GM06990 (cell line): ENCODE measurements around the gene ZNF527.
"Not testable (repeated sequence)": the region's sequence is repeated elsewhere in the genome, so short reads cannot be mapped to it uniquely, and the experiment has no call there.

ENCODE experiments used
- DNase-seq: peaks from one replicate; pipeline ENCODE4 v3.0.0-alpha.2; 2011; ENCODE audit not compliant: insufficient read length; ENCODE audit errors: extremely low read depth
- H3K27me3 ChIP-seq: replicated peaks from 2 replicates; pipeline ENCODE4 v1.6.0; 2011; ENCODE audit warnings: low read length; ENCODE audit not compliant: control insufficient read depth, insufficient read depth
- H3K36me3 ChIP-seq: 2 replicates; pipeline ENCODE4 v1.5.1; 2011; ENCODE audit warnings: low read length; ENCODE audit not compliant: control insufficient read depth, insufficient read depth
- H3K4me3 ChIP-seq: replicated peaks from 2 replicates; pipeline ENCODE4 v1.5.1; 2011; ENCODE audit warnings: low read depth, mild to moderate bottlenecking, control low read depth, low read length
- CTCF ChIP-seq: IDR thresholded peaks from 2 replicates; pipeline ENCODE4 v1.5.1; 2011; ENCODE audit warnings: low read length, control low read depth, mild to moderate bottlenecking, inconsistent platforms; ENCODE audit not compliant: insufficient read depth, poor library complexity, severe bottlenecking

Gene ZNF527

DNA sequence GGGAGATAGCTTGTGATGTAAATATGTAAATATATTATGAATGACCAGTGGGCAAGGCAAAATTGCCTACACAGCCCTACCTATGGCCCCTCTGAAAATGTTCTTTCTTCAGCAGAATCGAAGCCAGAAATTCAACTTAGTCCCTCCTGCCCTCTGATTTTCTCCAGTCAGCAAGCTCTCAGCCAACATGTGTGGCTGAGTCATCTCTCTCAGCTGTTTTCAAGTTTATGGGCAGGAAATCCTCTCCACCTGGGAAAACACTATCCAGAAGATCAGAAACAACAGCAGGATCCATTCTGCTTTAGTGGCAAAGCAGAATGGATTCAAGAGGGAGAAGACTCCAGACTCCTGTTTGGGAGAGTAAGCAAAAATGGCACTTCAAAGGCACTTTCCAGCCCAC, 8.9 kb upstream of the ZNF527 start:
- peaks cover 14% of the 10 kb centered on the region for H3K36me3 ChIP-seq
- no peak for DNase-seq
- H3K4me3 ChIP-seq, result no peak overlapping the region
- TF ChIP-seq CTCF, result no peak
- no peaks in the 10 kb centered on the region for H3K27me3 ChIP-seq

DNA sequence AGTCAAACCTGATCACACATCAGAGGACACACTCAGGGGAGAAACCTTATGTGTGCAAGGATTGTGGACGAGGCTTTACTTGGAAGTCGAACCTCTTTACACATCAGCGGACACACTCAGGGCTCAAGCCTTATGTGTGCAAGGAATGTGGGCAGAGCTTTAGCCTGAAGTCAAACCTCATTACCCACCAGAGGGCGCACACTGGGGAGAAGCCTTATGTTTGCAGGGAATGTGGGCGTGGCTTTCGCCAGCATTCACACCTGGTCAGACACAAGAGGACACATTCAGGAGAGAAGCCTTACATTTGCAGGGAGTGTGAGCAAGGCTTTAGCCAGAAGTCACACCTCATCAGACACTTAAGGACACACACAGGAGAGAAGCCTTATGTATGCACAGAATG, 8.2 kb upstream of the ZNF527 start:
- DNase-seq, result no peak

GRCh38 chr19:37370386-37370879, 466 bp upstream of the ZNF527 start:
- peak overlapping the region; percentile 85 for H3K4me3 ChIP-seq
- not testable (repeated sequence) for H3K27me3 ChIP-seq, H3K36me3 ChIP-seq, DNase-seq

More for the DNA sequence above, 8.2 kb upstream of the ZNF527 start:
- Histone ChIP-seq H3K36me3 (peaks cover 14% of the 10 kb centered on the region), H3K27me3 (no peaks in the 10 kb centered on the region), H3K4me3 (no peak overlapping the region)
- no peak for TF ChIP-seq CTCF

DNA sequence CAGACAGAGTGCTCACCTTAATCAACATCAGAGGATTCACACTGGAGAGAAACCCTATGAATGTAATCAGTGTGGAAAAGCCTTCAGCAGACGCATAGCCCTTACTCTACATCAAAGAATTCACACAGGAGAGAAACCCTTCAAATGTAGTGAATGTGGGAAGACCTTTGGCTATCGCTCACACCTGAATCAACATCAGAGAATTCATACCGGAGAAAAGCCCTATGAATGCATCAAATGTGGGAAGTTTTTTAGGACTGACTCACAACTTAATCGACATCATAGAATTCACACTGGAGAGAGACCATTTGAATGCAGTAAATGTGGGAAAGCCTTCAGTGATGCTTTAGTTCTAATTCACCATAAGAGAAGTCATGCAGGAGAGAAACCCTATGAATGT, 18.3 kb downstream of the ZNF527 start:
- Histone ChIP-seq H3K36me3 (peaks cover 2% of the 10 kb centered on the region), H3K4me3 (no peak overlapping the region), H3K27me3 (no peaks in the 10 kb centered on the region)
- TF ChIP-seq CTCF, result no peak
- no peak for DNase-seq

- H3K27me3 ChIP-seq, DNase-seq, H3K4me3 ChIP-seq, H3K36me3 ChIP-seq: not testable (repeated sequence)
These were observed 20.5 kb downstream of the ZNF527 start for GRCh38 chr19:37391399-37391798.

DNA sequence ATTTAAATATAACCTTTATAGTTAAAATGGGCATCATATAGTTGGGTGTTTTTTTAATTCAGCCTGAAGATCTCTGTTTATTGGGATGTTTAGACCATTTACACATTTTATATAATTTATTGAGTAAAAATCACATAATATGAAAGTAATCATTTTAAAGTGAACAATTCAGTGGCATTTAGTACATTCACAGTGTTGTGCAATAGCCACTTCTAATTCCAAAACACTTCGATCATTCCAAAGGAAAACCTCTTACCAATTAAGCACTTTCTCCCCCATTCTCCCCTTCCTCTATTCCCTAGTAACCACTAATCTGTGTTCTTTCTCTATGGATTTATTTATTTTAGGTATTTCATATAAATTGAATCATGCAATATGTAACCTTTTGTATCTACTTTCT, 30.2 kb downstream of the ZNF527 start:
- no peaks in the 10 kb centered on the region for H3K27me3 ChIP-seq
- DNase-seq, result no peak
- no peak for TF ChIP-seq CTCF
- H3K4me3 ChIP-seq, result no peak overlapping the region
- H3K36me3 ChIP-seq, result no peaks in the 10 kb centered on the region

DNA sequence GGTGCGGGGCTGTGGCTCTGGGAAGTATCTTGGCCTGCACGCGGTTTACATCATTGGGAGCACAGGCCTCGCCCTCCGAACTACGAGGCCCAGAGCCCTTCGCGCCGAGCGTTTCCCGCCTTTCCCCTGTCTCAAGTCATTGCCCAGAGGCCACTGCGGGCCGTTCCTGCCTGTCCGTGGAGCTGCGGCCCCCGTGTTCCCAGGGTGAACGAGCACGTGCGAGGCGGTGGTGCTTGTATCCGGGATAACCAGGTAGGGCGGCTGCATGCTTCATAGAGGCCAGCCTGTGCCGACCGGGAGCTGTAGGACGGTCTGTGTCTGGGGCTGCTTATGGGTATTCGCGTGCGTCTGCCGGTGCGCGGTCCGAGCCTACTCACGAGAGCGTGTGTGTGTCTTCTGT, 32.5 kb downstream of the ZNF527 start:
- TF ChIP-seq CTCF, result no peak
- H3K27me3 ChIP-seq, result no peaks in the 10 kb centered on the region
- DNase-seq, result no peak
- no peak overlapping the region for H3K4me3 ChIP-seq
- no peaks in the 10 kb centered on the region for H3K36me3 ChIP-seq

DNA sequence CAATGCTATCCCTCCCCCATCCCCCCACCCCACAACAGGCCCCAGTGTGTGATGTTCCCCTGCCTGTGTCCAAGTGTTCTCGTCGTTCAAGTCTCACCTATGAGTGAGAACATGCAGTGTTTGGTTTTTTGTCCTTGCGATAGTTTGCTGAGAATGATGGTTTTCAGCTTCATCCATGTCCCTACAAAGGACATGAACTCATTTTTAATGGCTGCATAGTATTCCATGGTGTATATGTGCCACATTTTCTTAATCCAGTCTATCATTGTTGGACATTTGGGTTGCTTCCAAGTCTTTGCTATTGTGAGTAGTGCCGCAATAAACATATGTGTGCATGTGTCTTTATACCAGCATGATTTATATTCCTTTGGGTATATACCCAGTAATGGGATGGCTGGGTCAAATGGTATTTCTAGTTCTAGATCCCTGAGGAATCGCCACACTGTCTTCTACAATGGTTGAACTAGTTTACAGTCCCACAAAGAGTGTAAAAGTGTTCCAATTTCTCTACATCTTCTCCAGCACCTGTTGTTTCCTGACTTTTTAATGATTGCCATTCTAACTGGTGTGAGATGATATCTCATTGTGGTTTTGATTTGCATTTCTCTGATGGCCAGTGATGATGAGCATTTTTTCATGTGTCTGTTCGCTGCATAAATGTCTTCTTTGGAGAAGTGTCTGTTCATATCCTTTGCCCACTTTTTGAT, 35.4 kb downstream of the ZNF527 start:
- DNase-seq, H3K27me3 ChIP-seq, H3K4me3 ChIP-seq, H3K36me3 ChIP-seq: not testable (repeated sequence)
